Uterus (tissue), 4 donors: ENCODE measurements around the gene THBS4. TPM values are rescaled to one million over a fixed set of nuclear protein-coding genes. Genes with fewer than 3 reads are reported as not detected.

ENCODE experiments used
- DNase-seq, 2 donors: peaks; one replicate each; pipeline ENCODE4 v3.0.0-alpha.2; 2019 to 2020
- H3K27ac ChIP-seq, 2 donors: fragments of 200-600 bp; sonication (generic); 1 replicate in 1 of 2; 2 replicates in 1 of 2; pipeline ENCODE4 v1.5.1; 2016 to 2018
- H3K27me3 ChIP-seq, 2 donors: fragments of 200-600 bp; sonication (generic); one replicate each; pipeline ENCODE4 v1.5.1; 2018 to 2019; ENCODE audit warnings: control low read depth in 1 of 2
- H3K36me3 ChIP-seq, 2 donors: fragments of 200-600 bp; sonication (generic); one replicate each; pipeline ENCODE4 v1.5.1; 2019; ENCODE audit warnings: control low read depth in 1 of 2
- H3K4me1 ChIP-seq, 2 donors: fragments of 200-600 bp; sonication (generic); one replicate each; pipeline ENCODE4 v1.5.1; 2018 to 2019; ENCODE audit warnings: control low read depth in 1 of 2
- H3K4me3 ChIP-seq, 2 donors: fragments of 200-600 bp; sonication (generic); 1 replicate in 1 of 2; 2 replicates in 1 of 2; pipeline ENCODE4 v1.5.1; 2018 to 2019; ENCODE audit warnings: mild to moderate bottlenecking in 1 of 2
- H3K9me3 ChIP-seq, 2 donors: fragments of 200-600 bp; sonication (generic); one replicate each; pipeline ENCODE4 v1.5.1; 2019; ENCODE audit warnings: control low read depth in 1 of 2
- CTCF ChIP-seq, 4 experiments: fragments of 200-600 bp in 2 of 4; fragments of 450-650 bp in 2 of 4; sonication (generic) in 2 of 4; IDR thresholded peaks; one replicate each; pipeline ENCODE4 v1.5.1; 2016 to 2019; ENCODE audit warnings: antibody characterized with exemption in 4 of 4, mild to moderate bottlenecking in 2 of 4, moderate library complexity in 1 of 4
- POLR2A ChIP-seq, 2 donors: fragments of 450-650 bp; IDR thresholded peaks; one replicate each; pipeline ENCODE4 v1.6.1; 2016; ENCODE audit warnings: antibody characterized with exemption in 2 of 2, mild to moderate bottlenecking in 1 of 2, moderate library complexity in 1 of 2
- intact Hi-C: fragments of 100-400 bp; cut with DNase I; formaldehyde crosslinking; loops from one replicate; pipeline ENCODE4 v1.15.1; 2023; ENCODE audit warnings: low total_unique reads
- total RNA-seq, 4 donors: library from RNA; depleted of rRNA in 3 of 4; stranded (reverse); fragments of >200 nt in 3 of 4; gene quantifications; one replicate each; pipeline versions ENCODE4 v1.1.0 to v1.2.4, GENCODE V29; 2014 to 2023
- donor health status: DM: yes; HTN: yes; CAD: no.

The THBS4 gene
- total RNA-seq, 4 donors from 2014 or later = 4.7 to 40.4 (median 6.0) TPM

- no peak for TF ChIP-seq POLR2A (IDR thresholded peaks at IDR 0.05)
- no peak for TF ChIP-seq CTCF (IDR thresholded peaks at IDR 0.05)
- DNase-seq = no peak
- no peak overlapping the region for H3K4me3 ChIP-seq
- no peak overlapping the region for H3K27ac ChIP-seq
- H3K9me3 ChIP-seq = no peaks in the 10 kb centered on the region
- no peaks in the 10 kb centered on the region for H3K36me3 ChIP-seq
- H3K4me1 ChIP-seq = no peaks in the 10 kb centered on the region
- no peaks in the 10 kb centered on the region for H3K27me3 ChIP-seq
- intact Hi-C loops = no loop called here
These were observed 20.5 kb downstream of the THBS4 start for GRCh38 chr5:80055491-80056170.

- intact Hi-C loops = no loop called here
- TF ChIP-seq POLR2A (IDR thresholded peaks at IDR 0.05) (no peak), CTCF (IDR thresholded peaks at IDR 0.05) (no peak)
- no peak overlapping the region for H3K27ac ChIP-seq
- H3K9me3 ChIP-seq = no peaks in the 10 kb centered on the region
- no peaks in the 10 kb centered on the region for H3K36me3 ChIP-seq
- H3K4me1 ChIP-seq = no peaks in the 10 kb centered on the region
- no peak for DNase-seq
- H3K27me3 ChIP-seq = no peaks in the 10 kb centered on the region
- H3K4me3 ChIP-seq = no peak overlapping the region
These were observed 22.0 kb downstream of the THBS4 start for GRCh38 chr5:80057099-80057498.

- Histone ChIP-seq H3K4me1 (no peaks in the 10 kb centered on the region), H3K27me3 (no peaks in the 10 kb centered on the region), H3K27ac (no peak overlapping the region), H3K4me3 (no peak overlapping the region), H3K36me3 (no peaks in the 10 kb centered on the region), H3K9me3 (no peaks in the 10 kb centered on the region)
- intact Hi-C loops = no loop called here
- no peak for DNase-seq
- TF ChIP-seq POLR2A (IDR thresholded peaks at IDR 0.05) (no peak), CTCF (IDR thresholded peaks at IDR 0.05) (no peak)
These were observed 22.8 kb downstream of the THBS4 start for GRCh38 chr5:80057921-80058320.

DNA sequence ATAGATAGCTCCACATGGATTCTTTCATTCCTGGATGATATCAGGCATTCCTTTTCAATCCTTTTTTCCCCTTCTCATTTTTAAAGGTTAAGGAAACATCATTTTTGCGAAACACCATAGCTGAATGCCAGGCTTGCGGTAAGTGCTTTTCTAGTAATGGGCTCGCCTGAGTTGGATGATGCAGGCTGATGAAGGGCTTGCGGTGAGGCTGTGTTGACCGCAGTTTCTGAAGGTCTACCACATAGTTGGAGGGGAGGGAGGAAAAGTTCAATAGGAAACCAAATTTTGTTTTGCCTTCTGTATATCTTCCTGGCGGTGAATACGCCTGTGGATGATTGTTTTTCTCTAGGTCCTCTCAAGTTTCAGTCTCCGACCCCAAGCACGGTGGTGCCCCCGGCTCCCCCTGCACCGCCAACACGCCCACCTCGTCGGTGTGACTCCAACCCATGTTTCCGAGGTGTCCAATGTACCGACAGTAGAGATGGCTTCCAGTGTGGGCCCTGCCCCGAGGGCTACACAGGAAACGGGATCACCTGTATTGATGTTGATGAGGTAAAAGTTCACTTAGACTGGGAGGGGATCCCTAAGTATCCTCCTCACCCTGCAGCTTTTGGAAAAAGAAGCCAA, 24.3 kb downstream of the THBS4 start:
- no peaks in the 10 kb centered on the region for H3K9me3 ChIP-seq
- H3K36me3 ChIP-seq = no peaks in the 10 kb centered on the region
- no peak overlapping the region for H3K4me3 ChIP-seq
- no peak overlapping the region for H3K27ac ChIP-seq
- H3K27me3 ChIP-seq = no peaks in the 10 kb centered on the region
- intact Hi-C loops = no loop called here
- H3K4me1 ChIP-seq = no peaks in the 10 kb centered on the region
- no peak for DNase-seq
- TF ChIP-seq CTCF (IDR thresholded peaks at IDR 0.05) (no peak), POLR2A (IDR thresholded peaks at IDR 0.05) (no peak)

DNA sequence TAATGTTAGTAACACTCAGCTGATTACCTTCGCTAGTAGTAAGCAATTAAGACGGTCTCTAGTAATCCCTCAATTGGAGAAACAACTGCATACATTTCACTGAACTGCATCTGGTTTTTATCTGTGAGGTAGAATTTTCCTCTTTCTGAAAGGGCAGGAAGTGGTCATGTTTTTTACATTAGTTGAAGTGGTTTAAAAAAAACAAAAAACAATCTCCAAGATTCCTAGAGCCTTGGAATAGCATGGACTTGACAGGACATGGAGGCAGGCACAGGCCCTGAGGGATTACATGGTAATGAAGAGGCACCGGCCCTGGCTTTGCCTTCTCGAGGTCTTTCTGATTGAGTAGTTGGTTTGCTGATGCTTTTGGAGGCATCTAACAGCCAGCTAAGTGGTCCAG, 25.8 kb downstream of the THBS4 start:
- DNase-seq = no peak
- TF ChIP-seq CTCF (IDR thresholded peaks at IDR 0.05) (no peak), POLR2A (IDR thresholded peaks at IDR 0.05) (no peak)
- no peaks in the 10 kb centered on the region for H3K9me3 ChIP-seq
- intact Hi-C loops = no loop called here
- no peaks in the 10 kb centered on the region for H3K27me3 ChIP-seq
- H3K36me3 ChIP-seq = no peaks in the 10 kb centered on the region
- no peak overlapping the region for H3K4me3 ChIP-seq
- H3K4me1 ChIP-seq = no peaks in the 10 kb centered on the region
- no peak overlapping the region for H3K27ac ChIP-seq
